ENCODE measurements around the gene NNMT. TPM values are rescaled to one million over a fixed set of nuclear protein-coding genes. Genes with fewer than 3 reads are reported as not detected.

The NNMT gene
- polyA plus RNA-seq, 1 donor from 2014 or later, result not detected

DNA sequence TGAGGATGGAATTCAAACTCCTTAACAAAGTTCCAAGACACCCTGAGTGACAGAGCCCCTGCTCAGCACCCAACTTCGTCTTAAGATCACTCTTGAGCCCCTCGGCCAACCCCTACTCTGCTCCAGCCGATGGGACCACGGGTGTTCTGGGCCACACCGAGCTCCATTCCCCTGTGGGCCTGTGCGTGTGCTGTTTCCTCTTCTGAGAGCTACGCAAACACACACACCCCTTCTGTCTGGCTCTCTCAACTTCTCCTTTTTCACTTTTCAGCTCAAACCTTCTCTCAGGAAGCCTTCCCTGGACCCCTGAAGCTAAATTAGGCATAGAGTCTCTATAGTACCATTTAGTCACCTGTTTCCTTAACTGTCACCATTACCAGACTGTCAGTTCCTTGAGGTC, 37.5 kb upstream of the NNMT start:
- Histone ChIP-seq H3K9me2 (ENCODE audit: insufficient read depth, low read length) (no peaks in the 10 kb centered on the region), H2AFZ (ENCODE audit: low read depth, low read length) (no peak overlapping the region), H3K79me2 (replicated peaks; ENCODE audit: insufficient read depth, low read length) (no peaks in the 10 kb centered on the region), H3K36me3 (ENCODE audit: insufficient read depth, low read length) (no peaks in the 10 kb centered on the region), H3K9me3 (ENCODE audit: low read length) (no peaks in the 10 kb centered on the region), H3K4me2 (ENCODE audit: low read length) (no peak overlapping the region), H3K9ac (ENCODE audit: low read length) (no peak overlapping the region), H3K27ac (ENCODE audit: low read length) (no peak overlapping the region), H3F3A (ENCODE audit: insufficient read depth, low read length, poor library complexity, severe bottlenecking) (no peaks in the 10 kb centered on the region), H3K4me3 (ENCODE audit: low read length) (no peak overlapping the region), H3K27me3 (ENCODE audit: insufficient read depth, low read depth, low read length) (no peaks in the 10 kb centered on the region), H4K20me1 (ENCODE audit: insufficient read depth) (no peaks in the 10 kb centered on the region)
- TF ChIP-seq EP300 (conservative IDR thresholded peaks at IDR 0.05; ENCODE audit: poor library complexity, severe bottlenecking) (no peak), POLR2AphosphoS5 (IDR thresholded peaks at IDR 0.05) (no peak), RAD21 (conservative IDR thresholded peaks at IDR 0.05) (no peak), TAF1 (IDR thresholded peaks at IDR 0.05; ENCODE audit: low read depth) (no peak), MXI1 (conservative IDR thresholded peaks at IDR 0.05; ENCODE audit: poor library complexity, severe bottlenecking) (no peak), SMC3 (conservative IDR thresholded peaks at IDR 0.05; ENCODE audit: poor library complexity) (no peak), EZH2 (IDR thresholded peaks at IDR 0.05; ENCODE audit: borderline replicate concordance, insufficient read depth, low read length, poor library complexity, severe bottlenecking) (no peak)
- TF ChIP-seq, protein P1, sequence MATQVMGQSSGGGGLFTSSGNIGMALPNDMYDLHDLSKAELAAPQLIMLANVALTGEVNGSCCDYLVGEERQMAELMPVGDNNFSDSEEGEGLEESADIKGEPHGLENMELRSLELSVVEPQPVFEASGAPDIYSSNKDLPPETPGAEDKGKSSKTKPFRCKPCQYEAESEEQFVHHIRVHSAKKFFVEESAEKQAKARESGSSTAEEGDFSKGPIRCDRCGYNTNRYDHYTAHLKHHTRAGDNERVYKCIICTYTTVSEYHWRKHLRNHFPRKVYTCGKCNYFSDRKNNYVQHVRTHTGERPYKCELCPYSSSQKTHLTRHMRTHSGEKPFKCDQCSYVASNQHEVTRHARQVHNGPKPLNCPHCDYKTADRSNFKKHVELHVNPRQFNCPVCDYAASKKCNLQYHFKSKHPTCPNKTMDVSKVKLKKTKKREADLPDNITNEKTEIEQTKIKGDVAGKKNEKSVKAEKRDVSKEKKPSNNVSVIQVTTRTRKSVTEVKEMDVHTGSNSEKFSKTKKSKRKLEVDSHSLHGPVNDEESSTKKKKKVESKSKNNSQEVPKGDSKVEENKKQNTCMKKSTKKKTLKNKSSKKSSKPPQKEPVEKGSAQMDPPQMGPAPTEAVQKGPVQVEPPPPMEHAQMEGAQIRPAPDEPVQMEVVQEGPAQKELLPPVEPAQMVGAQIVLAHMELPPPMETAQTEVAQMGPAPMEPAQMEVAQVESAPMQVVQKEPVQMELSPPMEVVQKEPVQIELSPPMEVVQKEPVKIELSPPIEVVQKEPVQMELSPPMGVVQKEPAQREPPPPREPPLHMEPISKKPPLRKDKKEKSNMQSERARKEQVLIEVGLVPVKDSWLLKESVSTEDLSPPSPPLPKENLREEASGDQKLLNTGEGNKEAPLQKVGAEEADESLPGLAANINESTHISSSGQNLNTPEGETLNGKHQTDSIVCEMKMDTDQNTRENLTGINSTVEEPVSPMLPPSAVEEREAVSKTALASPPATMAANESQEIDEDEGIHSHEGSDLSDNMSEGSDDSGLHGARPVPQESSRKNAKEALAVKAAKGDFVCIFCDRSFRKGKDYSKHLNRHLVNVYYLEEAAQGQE (IDR thresholded peaks at IDR 0.05; ENCODE audit: borderline replicate concordance), result no peak
- TF ChIP-seq, protein P2, sequence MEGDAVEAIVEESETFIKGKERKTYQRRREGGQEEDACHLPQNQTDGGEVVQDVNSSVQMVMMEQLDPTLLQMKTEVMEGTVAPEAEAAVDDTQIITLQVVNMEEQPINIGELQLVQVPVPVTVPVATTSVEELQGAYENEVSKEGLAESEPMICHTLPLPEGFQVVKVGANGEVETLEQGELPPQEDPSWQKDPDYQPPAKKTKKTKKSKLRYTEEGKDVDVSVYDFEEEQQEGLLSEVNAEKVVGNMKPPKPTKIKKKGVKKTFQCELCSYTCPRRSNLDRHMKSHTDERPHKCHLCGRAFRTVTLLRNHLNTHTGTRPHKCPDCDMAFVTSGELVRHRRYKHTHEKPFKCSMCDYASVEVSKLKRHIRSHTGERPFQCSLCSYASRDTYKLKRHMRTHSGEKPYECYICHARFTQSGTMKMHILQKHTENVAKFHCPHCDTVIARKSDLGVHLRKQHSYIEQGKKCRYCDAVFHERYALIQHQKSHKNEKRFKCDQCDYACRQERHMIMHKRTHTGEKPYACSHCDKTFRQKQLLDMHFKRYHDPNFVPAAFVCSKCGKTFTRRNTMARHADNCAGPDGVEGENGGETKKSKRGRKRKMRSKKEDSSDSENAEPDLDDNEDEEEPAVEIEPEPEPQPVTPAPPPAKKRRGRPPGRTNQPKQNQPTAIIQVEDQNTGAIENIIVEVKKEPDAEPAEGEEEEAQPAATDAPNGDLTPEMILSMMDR (IDR thresholded peaks at IDR 0.05; ENCODE audit: poor library complexity, severe bottlenecking), result no peak

DNA sequence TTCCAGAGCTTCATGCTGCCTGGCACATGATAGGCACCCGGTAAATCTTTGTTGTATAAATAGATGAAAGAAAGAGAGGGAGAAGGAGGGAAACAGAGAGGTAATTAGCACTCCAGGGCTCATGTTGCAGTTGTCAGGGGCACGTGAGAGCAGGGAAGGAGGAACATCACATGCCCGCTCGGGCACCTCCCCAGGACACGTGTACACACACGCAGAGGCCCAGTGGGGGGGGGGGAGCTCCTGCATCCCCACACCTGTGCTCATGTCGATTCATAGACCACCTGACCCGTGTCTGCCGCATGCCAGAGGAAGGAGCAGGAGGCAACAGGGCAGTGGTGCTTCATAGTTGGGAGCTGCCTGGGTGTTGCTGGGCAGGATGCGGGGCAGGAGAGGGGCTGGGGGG, 37.1 kb upstream of the NNMT start:
- Histone ChIP-seq H2AFZ (ENCODE audit: low read depth, low read length) (no peak overlapping the region), H3K36me3 (ENCODE audit: insufficient read depth, low read length) (no peaks in the 10 kb centered on the region), H3K9ac (ENCODE audit: low read length) (no peak overlapping the region), H3K9me2 (ENCODE audit: insufficient read depth, low read length) (no peaks in the 10 kb centered on the region), H3K79me2 (replicated peaks; ENCODE audit: insufficient read depth, low read length) (no peaks in the 10 kb centered on the region), H3K9me3 (ENCODE audit: low read length) (no peaks in the 10 kb centered on the region), H3K4me2 (ENCODE audit: low read length) (no peak overlapping the region), H3K27me3 (ENCODE audit: insufficient read depth, low read depth, low read length) (no peaks in the 10 kb centered on the region), H3K4me3 (ENCODE audit: low read length) (no peak overlapping the region), H3F3A (ENCODE audit: insufficient read depth, low read length, poor library complexity, severe bottlenecking) (no peaks in the 10 kb centered on the region), H3K27ac (ENCODE audit: low read length) (no peak overlapping the region), H4K20me1 (ENCODE audit: insufficient read depth) (no peaks in the 10 kb centered on the region)
- TF ChIP-seq, protein P2 (IDR thresholded peaks at IDR 0.05; ENCODE audit: poor library complexity, severe bottlenecking), result no peak
- no peak for TF ChIP-seq EP300 (conservative IDR thresholded peaks at IDR 0.05; ENCODE audit: poor library complexity, severe bottlenecking)
- no peak for TF ChIP-seq MXI1 (conservative IDR thresholded peaks at IDR 0.05; ENCODE audit: poor library complexity, severe bottlenecking)
